ENCODE data around the gene CDRT15.
"Not testable (repeated sequence)": the region's sequence is repeated elsewhere in the genome, so short reads cannot be mapped to it uniquely, and the experiment has no call there.

CDRT15 gene

GRCh38 chr17:14236762-14237161 lies at the start of gene CDRT15:
CDRT15 (minus strand) TSS chr17:14236862; CDS start chr17:14236833, 29 bp downstream.
- FAIRE-seq = not testable (repeated sequence)

GRCh38 chr17:14282726-14283125 lies 46.1 kb upstream of the CDRT15 start:
- no peak for FAIRE-seq

GRCh38 chr17:14281530-14281929 lies 44.9 kb upstream of the CDRT15 start:
- no peak for FAIRE-seq

GRCh38 chr17:14276535-14277250 lies 40.0 kb upstream of the CDRT15 start:
- no peak for FAIRE-seq

GRCh38 chr17:14270508-14270907 lies 33.8 kb upstream of the CDRT15 start:
- no peak for FAIRE-seq

- FAIRE-seq = no peak
Observed at GRCh38 chr17:14269473-14269872, 32.8 kb upstream of the CDRT15 start.

GRCh38 chr17:14268264-14268663 lies 31.6 kb upstream of the CDRT15 start:
- no peak for FAIRE-seq

GRCh38 chr17:14261406-14261805 lies 24.7 kb upstream of the CDRT15 start:
- FAIRE-seq = no peak

- FAIRE-seq = no peak
Observed at GRCh38 chr17:14245629-14246028, 9.0 kb upstream of the CDRT15 start.

GRCh38 chr17:14245002-14245401 lies 8.3 kb upstream of the CDRT15 start:
- no peak for FAIRE-seq

- not testable (repeated sequence) for FAIRE-seq
Observed at GRCh38 chr17:14239271-14239670, 2.6 kb upstream of the CDRT15 start.

GRCh38 chr17:14236032-14236431 lies 630 bp downstream of the CDRT15 start:
- not testable (repeated sequence) for FAIRE-seq

GRCh38 chr17:14235047-14235446 lies 1.6 kb downstream of the CDRT15 start:
- not testable (repeated sequence) for FAIRE-seq

- FAIRE-seq = not testable (repeated sequence)
Observed at GRCh38 chr17:14231187-14231586, 5.5 kb downstream of the CDRT15 start.

- FAIRE-seq = no peak
Observed at GRCh38 chr17:14228903-14229302, 7.8 kb downstream of the CDRT15 start.

GRCh38 chr17:14227052-14227451 lies 9.6 kb downstream of the CDRT15 start:
- FAIRE-seq = no peak

- no peak for FAIRE-seq
Observed at GRCh38 chr17:14225254-14225980, 11.2 kb downstream of the CDRT15 start.

- no peak for FAIRE-seq
Observed at GRCh38 chr17:14222611-14223010, 14.1 kb downstream of the CDRT15 start.

- FAIRE-seq = no peak
Observed at GRCh38 chr17:14214271-14214670, 22.4 kb downstream of the CDRT15 start.

GRCh38 chr17:14212401-14212800 lies 24.3 kb downstream of the CDRT15 start:
- no peak for FAIRE-seq

GRCh38 chr17:14211801-14212200 lies 24.9 kb downstream of the CDRT15 start:
- FAIRE-seq = no peak

GRCh38 chr17:14211246-14211645 lies 25.4 kb downstream of the CDRT15 start:
- no peak for FAIRE-seq

- FAIRE-seq = no peak
Observed at GRCh38 chr17:14209215-14209614, 27.4 kb downstream of the CDRT15 start.

- no peak for FAIRE-seq
Observed at GRCh38 chr17:14207791-14208190, 28.9 kb downstream of the CDRT15 start.

Data from islet of Langerhans (tissue), 1 donor.